HG02763 (cell line): Measurements from ENCODE around the gene ADARB1.

Source experiments
- ATAC-seq: cut with Tn5 transposase; IDR thresholded peaks from one replicate; pipeline ENCODE4 v1.9.1; 2021; ENCODE audit warnings: mild to moderate bottlenecking, moderate library complexity; ENCODE audit not compliant: unreplicated experiment

ADARB1 gene

DNA sequence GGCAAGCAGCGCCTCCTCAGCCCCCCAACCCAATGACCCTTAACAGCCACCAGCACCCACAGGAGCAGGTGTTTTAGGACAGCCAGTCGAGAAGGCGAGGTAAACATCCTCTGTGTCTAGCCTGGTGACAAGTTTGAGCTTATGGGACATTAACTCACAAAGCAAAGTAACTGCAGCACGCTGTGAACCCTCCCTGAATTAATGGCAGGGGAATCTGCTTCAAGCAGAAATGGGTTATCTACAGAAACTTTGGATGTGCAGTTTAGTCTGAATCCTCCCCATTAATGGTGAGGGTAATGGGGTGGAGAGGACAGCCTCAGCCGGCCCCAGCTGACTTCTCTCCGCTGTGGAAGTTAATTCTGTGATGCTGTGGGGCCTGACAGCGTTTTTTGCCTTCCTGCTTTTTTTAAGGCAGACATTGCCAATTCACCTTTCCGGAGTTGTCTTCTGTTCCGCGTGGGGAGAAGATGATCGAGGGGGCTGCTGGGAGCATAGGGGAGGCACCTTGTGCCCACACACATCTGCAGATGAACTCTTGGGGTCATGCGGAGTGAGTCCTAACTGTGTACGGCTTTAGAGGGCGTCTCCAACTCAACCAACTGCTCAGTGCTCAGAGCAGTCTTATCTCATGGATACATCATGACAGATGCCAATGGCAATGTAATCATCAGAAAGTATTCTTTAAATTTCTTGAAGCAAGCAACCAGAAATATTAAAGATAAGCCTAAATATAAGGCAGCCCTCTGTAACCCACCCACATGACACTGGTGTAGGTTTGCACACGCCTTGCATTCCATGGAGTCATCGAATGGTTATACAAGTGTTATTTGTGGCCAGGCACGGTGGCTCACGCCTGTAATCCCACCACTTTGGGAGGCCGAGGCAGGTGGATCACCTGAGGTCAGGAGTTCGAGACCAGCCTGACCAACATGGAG is 172.3 kb downstream of the ADARB1 start:
- no peak for ATAC-seq

DNA sequence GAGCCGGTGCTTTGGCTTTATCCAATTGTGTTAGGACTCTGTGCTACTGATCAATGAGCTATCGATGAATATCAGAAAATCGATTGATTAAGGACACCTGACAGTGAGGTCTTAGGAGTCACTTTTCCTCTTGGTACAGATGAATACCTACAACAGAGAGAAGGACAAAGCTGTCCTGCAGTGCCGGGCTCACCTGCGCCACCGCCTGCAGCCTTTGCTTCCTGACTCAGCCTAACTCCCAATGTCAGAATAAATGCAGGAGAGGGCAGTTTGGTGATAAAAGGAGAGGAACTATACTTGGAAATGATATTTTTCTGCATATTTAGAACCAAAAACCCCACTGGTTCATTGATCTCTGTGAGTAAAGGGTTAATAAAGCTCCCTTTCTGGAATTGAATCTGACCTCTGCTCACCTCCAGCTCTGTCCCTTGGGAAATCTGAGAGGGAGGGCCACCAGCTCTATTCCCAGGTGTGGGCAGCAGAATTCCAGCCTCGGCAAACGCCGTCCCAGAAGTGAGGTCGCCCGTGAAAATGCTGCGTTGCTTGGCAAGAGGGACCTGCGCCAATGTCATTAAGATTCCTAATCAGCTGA is 174.0 kb downstream of the ADARB1 start:
- no peak for ATAC-seq

DNA sequence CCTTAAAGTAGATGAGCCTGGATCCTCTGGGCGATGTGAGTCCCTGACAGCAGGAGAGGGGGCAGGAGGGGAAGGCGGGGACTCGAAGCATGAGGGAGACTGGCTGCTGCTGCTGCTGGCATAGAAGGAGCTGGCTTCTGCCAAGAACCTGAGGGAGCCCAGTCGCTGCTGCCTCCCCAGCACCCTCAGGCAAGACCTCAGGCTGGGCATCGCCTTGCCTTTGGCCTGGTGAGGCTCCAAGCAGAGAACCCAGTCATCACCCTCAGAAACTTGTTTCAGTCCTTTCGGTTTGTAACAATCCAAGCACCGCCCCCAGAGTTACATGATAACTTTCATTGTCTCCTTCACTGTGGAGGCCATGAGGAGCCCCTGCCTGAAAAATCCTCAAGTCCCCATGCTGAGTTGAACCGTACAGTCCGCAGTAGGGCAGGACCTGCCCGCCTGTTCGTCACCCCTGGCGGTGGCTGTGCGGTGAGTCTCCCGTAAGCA is 174.6 kb downstream of the ADARB1 start:
- ATAC-seq, result no peak

DNA sequence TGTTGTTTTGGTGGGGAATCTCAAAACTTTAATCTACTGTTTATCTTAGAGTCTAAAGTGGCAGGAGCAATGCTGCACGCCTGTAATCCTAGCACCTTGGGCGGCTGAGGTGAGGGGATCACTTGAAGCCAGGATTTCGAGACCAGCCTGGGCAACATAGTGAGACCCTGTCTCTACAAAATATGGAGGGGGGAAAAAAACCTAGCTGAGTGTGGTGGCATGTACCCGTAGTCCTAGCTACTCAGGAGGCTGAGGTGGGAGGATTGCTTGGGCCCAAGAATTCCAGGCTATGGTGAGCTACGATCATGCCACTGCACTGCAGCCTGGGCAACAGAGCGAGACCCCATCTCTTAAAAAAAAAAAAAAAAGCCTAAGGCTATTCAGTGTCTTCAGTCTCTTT is 175.2 kb downstream of the ADARB1 start:
- no peak for ATAC-seq

DNA sequence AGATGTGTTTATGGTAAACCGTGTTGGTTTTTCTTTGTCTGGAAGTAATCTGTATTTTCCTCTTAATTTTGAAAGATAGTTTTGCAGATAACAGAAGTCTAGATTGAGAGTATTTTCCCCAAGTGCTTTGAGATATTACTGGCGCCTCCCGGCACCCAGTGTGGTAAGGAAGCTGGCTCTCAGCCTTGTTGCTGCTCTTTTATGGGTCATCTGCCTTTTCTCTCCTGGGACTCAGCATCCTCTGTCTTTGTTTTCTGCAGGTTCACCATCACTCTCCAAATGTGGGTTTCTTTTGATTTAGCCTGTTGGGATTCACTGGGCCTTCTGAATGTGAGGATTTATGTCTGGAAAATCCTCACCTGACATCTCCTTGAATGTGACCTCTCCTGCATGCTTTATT is 175.9 kb downstream of the ADARB1 start:
- no peak for ATAC-seq

DNA sequence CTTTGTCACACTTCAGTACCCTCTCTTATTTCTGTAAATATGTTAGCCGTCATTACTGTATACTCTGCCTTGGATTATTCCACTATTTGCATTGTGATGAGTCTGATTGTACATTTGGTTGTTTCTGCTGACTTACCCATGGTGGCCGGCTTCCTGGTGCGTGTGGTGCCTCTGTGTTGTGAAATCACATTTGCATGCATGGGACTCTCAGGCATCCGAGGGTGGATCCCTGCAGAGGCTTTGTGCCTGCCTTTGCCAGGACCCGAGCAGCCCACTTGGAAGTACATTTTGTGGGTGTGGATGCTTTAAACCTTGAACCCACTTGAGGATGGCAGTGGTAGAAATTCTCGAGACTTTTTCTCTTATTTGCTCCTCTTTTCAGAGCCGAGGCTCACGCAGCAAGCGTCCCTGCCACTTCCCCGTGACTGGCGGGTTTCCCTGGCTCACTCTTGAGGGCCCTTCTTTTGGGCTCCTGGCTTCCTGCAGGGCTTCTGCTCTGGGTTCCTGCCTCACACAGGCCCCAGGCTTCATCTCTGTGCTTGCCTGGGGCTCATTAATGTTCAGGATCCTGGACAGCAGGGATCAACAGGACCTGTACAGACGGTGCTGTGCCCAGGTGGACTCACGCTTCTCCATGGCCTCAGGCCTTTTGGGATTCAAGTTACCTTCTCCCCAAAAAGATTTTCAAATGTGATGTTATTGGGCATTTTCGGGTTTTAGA is 176.7 kb downstream of the ADARB1 start:
- no peak for ATAC-seq

DNA sequence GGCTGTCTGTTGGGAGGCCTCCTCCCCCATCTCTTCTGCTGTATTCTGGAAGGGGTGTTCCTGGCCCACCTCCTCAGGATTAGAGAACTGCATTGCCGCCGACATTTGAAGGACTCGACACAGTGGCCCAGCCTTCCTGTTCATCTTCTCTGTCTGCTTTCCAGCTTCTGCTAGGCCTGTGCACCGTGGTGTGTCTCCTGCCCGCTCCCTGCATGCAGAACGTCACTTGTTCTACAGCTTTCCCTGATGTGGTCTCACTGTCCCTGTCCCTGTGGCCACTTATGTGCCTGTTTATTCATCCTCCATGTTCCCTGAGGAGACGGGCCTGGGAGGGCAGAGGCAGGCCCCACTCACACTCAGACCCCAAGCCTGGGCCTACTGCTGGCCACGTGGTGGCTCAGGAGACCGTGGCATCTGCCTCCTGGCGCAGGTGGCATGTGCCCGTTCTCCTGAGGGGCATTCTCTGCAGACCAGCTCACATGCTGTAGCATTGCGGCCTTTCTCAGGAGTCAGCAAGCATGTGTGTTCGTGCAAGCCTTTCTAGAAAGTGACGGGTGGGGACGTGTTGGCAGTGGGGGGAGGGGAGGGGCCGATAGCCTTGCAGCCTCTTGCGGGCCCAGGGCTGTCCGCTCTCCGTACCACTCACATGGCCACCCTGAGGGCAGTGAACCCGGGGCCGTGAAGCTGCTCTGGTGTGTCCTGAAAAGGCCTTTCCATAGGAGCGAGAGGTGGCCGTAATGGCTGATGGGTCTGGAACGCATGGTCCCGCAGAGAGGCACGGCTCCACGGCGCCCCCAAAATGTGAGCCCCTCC is 177.5 kb downstream of the ADARB1 start:
- no peak for ATAC-seq

DNA sequence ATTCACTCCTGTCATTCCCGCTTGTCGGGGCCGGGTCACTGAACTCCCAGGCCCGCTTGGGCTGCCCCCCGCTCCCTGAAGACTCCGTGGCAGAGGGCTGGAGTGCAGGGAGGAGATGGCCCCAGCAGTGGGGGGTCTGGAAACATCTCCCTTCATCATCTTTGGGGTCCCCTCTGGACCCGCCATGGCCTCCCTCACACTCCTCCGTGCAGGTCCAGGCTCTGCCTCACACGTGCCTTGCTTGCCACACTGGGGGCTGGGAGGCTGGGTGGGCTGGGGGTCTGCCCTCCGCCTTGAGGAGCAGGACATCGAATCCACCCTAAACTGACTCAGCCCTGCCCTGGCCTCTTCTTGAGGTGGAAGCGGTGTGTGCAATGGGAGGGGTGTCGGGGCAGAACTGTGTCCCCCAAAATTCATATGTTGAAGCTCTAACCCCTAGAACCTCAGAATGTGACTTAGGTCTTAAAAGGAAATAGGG is 178.1 kb downstream of the ADARB1 start:
- no peak for ATAC-seq

DNA sequence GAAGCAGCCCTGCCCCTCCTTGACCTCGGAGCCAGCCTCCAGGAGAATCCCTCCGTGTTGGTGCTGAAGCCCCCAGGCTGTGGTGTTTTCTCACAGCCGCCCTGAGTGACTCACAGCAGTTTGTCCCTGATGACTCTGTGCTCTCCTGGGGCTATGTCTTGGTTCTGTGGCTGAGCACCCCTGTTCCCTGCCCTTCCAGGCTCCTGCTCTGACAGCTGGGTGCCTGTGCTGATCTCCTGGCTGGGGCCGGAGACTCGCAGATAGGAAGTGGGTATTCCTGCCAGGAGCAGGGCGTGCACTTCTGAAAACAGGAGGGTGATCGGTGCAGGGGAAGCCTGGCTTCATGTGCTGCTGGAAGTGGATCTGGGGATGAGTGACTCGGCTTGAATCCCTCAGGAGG is 178.8 kb downstream of the ADARB1 start:
- ATAC-seq, result no peak

DNA sequence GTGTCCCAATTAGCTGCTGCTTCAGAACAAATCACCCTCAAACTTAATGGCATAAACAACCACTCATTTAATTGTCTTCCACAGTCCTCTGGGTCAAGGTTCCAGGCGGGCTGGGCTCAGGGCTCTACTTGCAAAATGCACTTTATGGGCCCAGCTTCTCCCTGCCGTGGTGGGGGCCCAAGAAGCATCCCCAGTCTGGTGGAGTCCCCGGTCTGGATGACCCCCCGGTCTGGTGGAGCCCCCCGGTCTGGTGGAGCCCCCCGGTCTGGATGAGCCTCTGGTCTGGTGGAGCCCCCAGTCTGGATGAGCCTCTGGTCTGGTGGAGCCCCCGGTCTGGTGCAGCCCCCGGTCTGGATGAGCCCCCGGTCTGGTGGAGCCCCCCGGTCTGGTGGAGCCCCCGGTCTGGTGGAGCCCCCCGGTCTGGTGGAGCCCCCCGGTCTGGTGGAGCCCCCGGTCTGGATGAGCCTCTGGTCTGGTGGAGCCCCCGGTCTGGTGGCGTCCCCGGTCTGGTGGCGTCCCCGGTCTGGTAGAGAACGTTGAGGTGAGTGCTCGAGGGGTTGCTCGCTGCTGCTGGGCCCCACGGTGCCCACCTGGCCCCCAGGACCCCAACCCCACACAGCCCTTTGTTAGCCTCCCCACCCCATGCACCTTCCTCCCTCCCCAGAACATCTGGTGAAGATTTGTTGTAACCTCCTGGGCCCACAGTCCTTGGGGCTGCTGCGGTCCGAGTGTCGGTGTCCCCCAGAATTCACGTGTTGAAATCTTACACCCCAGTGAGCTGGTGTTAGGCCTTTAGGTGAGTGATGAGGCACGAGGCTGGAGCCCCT is 179.5 kb downstream of the ADARB1 start:
- no peak for ATAC-seq

DNA sequence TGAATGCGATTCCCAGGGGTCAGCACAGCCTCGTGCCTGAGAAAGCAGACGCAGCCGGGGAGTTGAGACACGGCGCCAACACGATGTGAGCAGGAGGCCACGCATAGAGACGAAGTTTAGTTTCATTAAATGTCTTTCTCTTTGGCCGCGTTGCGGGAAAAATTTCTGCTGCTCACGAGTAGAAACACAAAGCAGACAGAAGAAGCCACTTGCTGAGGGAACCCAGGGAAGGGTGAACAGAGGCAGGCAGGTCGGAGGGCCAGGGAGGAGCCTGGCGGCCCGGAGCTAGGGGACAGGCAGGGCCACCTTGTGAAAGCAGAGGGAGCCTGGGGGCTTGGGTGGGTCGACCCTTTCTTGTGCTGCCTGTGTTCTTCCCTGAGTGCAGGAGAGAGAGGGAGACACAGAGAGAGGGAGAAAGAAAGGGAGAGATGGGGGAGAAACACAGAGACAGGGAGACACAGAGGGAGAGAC is 180.1 kb downstream of the ADARB1 start:
- no peak for ATAC-seq

DNA sequence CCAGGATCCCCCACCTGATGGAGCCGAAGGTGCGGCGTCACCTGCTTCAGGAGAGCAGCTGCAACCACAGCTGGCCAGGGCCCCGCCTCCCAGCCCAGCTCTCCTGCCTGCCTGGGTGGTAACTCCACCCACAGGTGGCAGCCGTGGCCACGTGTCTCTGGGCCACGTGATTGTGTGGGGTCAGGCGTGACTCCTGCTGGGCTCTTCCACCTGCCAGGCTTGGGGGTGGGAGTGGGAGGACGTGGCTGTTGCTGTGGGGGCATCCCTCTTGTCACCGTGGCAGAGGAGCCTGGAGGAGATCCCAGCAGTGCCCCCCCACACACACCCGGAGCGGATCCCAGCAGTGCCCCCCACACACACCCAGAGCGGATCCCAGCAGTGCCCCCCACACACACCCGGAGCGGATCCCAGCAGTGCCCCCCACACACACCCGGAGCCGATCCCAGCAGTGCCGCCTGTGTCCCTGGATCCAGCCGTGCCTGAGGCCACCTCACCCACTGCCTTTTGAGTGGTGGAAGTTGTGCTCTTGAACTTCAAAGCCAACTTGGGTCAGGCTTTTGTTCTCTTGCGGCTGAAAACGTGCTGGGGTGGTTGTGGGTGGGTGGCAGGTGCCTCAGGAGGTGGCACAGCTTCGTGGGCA is 181.1 kb downstream of the ADARB1 start:
- ATAC-seq, result no peak

DNA sequence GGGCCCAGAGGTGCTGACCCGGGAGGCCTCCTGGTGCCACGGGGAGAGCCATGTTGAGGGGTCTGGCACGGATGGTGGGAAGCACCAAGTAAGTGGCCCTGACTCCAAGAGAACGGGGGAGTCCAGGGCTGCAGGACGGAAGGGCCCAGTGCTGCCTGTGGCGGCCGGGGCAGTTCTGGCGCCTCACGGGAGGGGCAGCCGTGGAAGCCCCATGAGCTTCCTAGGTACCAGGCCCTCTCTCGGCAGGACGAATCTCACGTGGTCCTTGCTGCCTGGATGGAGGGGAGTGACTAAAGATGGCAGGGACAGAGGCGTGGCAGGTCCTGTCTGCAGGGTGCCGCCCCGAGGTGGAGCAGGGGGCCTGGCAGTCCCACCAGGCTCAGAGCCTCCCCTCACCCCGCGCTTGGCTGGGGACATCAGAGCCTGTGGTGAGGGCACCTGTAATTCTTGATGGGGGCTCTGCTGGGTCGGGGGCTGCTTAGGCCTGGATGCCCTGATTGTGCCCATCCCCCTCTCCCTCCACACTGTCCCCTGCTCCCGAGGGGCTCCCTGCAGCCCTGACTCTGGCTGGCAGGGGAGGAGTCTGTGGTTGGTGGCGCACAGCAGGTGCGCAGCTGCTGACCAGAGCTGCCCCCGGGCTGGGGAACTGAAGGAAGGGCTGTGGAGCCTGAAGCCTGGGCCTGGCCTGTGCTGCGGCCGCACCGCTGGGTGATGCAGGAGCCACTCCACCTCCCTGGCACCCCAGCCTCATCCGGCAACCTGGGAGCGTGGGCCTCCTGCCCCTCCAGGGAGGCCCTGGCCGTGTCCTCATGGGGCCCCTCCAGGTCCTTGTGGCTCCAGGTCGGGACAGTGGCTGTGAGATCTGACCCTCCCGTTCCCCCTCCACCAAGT is 181.9 kb downstream of the ADARB1 start:
- ATAC-seq, result no peak

DNA sequence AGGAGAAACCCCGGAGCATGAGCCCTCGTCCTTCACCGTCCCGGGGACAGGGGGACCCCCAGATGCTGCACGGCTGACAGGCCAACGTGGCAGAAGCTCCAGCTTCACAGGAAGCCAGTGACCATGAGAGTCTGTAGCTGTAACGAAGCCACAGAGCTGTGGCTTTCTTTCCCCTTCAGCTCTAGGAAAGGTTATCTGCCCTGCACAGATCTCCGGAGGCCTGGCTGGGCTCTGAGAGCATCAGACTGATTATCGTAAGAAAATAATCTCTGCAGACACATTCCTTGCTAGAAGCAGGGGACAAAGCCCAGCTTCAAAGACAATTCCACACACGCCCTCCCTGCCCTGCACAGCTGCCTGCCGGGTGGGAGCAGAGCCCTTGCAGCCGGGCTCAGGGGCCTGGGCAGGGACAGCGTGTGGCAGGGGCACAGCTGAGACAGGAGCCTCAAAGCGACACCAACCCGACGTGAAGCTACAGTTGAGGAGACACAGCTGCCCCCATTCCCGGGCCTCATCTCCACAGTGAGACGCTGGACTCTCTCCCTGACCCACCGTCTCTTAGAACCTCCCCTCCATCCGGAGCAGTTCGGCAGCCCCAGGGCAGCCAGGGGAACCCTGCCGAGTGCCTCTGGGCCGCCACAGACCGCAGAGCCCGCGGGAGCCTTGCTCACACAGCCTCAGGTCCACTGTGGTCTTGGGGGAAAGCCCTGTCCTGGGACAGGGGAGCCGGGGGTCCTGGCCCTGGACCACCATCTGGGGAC is 182.7 kb downstream of the ADARB1 start:
- no peak for ATAC-seq

DNA sequence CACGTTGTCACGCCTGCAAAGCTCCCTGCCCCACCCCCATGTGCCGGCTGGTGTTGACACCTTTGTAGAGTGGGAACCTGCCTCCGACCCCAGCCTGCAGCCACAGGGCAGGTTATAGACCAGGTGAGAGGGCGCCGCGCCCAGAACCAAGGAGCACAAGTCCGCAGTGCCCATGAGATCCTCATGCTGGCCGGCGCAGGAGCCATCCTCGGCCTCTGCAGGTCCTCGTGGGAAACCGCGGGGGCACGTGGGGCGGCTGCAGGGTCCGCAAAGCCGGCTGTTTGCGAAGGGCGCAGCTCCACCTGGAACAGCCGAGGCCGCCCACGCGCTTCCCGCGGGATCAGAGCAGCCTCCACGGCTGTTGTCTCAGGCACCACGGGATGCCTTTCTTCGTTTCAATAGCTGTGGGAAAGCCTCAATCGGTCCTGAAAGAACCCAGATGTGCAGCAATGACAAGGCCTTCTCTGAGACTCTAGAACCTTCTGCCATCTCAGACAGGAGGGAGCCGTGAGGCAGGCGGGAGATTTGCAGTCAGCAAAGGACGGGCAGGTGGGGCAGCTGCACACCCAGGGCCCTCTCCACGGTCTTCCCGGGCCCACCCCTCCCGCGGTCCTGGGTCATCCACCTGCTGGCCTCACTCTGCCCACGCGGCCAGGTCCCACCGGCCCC is 183.4 kb downstream of the ADARB1 start:
- no peak for ATAC-seq

DNA sequence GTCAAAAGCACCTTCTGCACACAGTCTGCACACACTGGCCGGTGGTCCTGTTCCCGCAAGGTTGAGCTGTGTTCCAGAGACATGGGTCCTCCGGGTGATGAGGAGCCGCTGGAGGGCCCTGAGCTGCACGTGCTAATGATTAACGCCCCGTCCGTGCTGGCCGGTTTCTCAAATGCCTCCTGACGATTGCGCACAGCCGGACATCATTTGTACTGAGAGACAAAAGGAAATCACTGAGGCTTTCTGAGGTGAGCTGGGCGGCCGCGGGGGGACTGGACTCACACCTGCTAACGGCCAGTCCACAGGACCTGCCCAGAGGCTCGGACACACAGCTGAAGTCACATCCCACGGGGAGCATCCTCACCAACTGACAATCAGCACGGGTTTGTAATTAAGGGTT is 184.1 kb downstream of the ADARB1 start:
- ATAC-seq, result no peak
